DND-41 (cell line): ENCODE data around the gene LLGL2.
"Not testable (repeated sequence)": the region's sequence is repeated elsewhere in the genome, so short reads cannot be mapped to it uniquely, and the experiment has no call there.

ENCODE experiments used
- ATAC-seq: fragments of 200-7000 bp; cut with Tn5 transposase; 3 replicates; pipeline ENCODE4 v1.9.1; 2021; ENCODE audit warnings: low read depth; ENCODE audit not compliant: insufficient read depth
- DNase-seq: peaks from one replicate; pipeline ENCODE4 v3.0.0-alpha.2; 2020
- H2AFZ ChIP-seq: 2 replicates; pipeline ENCODE4 v1.6.0; 2012; ENCODE audit warnings: low read depth, low read length
- H3K27ac ChIP-seq: 2 replicates; pipeline ENCODE4 v1.5.1; 2012; ENCODE audit warnings: low read length, inconsistent platforms
- H3K27me3 ChIP-seq: fragments of 200-600 bp; sonication (generic); 2 replicates; pipeline ENCODE4 v1.6.0; 2012; ENCODE audit warnings: low read length, mild to moderate bottlenecking, inconsistent platforms; ENCODE audit not compliant: insufficient read depth, poor library complexity
- H3K36me3 ChIP-seq: 2 replicates; pipeline ENCODE4 v1.5.1; 2012; ENCODE audit warnings: low read length, inconsistent platforms; ENCODE audit not compliant: insufficient read depth
- H3K4me1 ChIP-seq: 2 replicates; pipeline ENCODE4 v1.5.1; 2012; ENCODE audit warnings: mild to moderate bottlenecking, low read length; ENCODE audit not compliant: insufficient read depth
- H3K4me2 ChIP-seq: 2 replicates; pipeline ENCODE4 v1.6.0; 2012; ENCODE audit warnings: mild to moderate bottlenecking, moderate library complexity, low read length, inconsistent platforms; ENCODE audit not compliant: insufficient read depth
- H3K4me3 ChIP-seq, 2 experiments: fragments of 200-600 bp in 1 of 2; shearing (Covaris generic) in 1 of 2; 2 replicates each; pipeline ENCODE4 v1.5.1; 2012 to 2016; ENCODE audit warnings: inconsistent platforms in 2 of 2, low read length in 2 of 2, mild to moderate bottlenecking in 2 of 2, low read depth in 1 of 2, moderate library complexity in 1 of 2
- H3K79me2 ChIP-seq: 2 replicates; pipeline ENCODE4 v1.6.0; 2012; ENCODE audit warnings: low read length, inconsistent platforms; ENCODE audit not compliant: insufficient read depth
- H3K9ac ChIP-seq: 2 replicates; pipeline ENCODE4 v1.6.0; 2012; ENCODE audit warnings: low read depth, mild to moderate bottlenecking, inconsistent platforms, low read length, moderate library complexity
- H3K9me3 ChIP-seq: 2 replicates; pipeline ENCODE4 v1.5.1; 2012; ENCODE audit warnings: low read length, moderate library complexity, mild to moderate bottlenecking, inconsistent platforms; ENCODE audit not compliant: insufficient read depth, severe bottlenecking
- H4K20me1 ChIP-seq: 2 replicates; pipeline ENCODE4 v1.6.0; 2012; ENCODE audit warnings: low read length; ENCODE audit not compliant: insufficient read depth
- EZH2 ChIP-seq: IDR thresholded peaks from 3 replicates; pipeline ENCODE4 v1.6.1; 2012; ENCODE audit warnings: borderline replicate concordance, low read depth, mild to moderate bottlenecking, moderate library complexity, low read length, inconsistent platforms; ENCODE audit not compliant: severe bottlenecking
- TF ChIP-seq, protein P1 (sequence below): IDR thresholded peaks from 2 replicates; pipeline ENCODE4 v1.5.1; 2012; ENCODE audit warnings: borderline replicate concordance, low read length, moderate library complexity, mild to moderate bottlenecking; ENCODE audit not compliant: poor library complexity, severe bottlenecking; ENCODE audit errors: extremely low read depth

LLGL2 gene

GRCh38 chr17:75574404-75575036 is 49.0 kb downstream of the LLGL2 start:
- Histone ChIP-seq H3K79me2 (no peaks in the 10 kb centered on the region), H3K36me3 (no peaks in the 10 kb centered on the region), H4K20me1 (no peaks in the 10 kb centered on the region), H3K9me3 (no peaks in the 10 kb centered on the region), H3K4me3 (no peak overlapping the region), H3K27ac (no peak overlapping the region), H2AFZ (no peak overlapping the region), H3K4me1 (no peaks in the 10 kb centered on the region), H3K9ac (no peak overlapping the region), H3K27me3 (no peaks in the 10 kb centered on the region), H3K4me2 (no peak overlapping the region)
- DNase-seq, result no peak
- no peak for ATAC-seq
- no peak for TF ChIP-seq EZH2
- TF ChIP-seq, protein P1, sequence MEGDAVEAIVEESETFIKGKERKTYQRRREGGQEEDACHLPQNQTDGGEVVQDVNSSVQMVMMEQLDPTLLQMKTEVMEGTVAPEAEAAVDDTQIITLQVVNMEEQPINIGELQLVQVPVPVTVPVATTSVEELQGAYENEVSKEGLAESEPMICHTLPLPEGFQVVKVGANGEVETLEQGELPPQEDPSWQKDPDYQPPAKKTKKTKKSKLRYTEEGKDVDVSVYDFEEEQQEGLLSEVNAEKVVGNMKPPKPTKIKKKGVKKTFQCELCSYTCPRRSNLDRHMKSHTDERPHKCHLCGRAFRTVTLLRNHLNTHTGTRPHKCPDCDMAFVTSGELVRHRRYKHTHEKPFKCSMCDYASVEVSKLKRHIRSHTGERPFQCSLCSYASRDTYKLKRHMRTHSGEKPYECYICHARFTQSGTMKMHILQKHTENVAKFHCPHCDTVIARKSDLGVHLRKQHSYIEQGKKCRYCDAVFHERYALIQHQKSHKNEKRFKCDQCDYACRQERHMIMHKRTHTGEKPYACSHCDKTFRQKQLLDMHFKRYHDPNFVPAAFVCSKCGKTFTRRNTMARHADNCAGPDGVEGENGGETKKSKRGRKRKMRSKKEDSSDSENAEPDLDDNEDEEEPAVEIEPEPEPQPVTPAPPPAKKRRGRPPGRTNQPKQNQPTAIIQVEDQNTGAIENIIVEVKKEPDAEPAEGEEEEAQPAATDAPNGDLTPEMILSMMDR, result no peak

DNA sequence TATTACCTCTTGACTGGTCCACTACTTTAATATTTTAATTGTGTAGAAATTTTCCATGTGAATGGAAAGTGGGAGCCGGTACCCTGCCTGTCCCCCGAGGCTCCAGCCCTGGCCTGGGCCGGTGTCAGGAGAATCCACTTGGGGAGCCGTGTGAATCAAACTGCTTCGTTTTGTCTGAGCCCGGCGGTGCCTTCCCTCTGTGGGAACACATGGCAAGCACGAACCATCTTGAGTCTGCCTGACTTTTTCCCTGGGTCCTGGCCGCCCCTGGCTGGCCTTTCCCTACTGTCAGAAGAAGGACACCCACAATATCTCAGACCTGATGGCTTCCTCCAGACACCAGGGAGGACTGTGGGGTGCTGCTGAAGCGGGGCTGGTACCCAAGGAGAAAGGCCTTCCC is 49.7 kb downstream of the LLGL2 start:
- Histone ChIP-seq H3K9ac (no peak overlapping the region), H3K27me3 (no peaks in the 10 kb centered on the region), H3K79me2 (no peaks in the 10 kb centered on the region), H3K4me3 (no peak overlapping the region), H4K20me1 (no peaks in the 10 kb centered on the region), H3K27ac (no peak overlapping the region), H3K9me3 (no peaks in the 10 kb centered on the region), H3K4me1 (no peaks in the 10 kb centered on the region), H2AFZ (no peak overlapping the region), H3K4me2 (no peak overlapping the region), H3K36me3 (no peaks in the 10 kb centered on the region)
- DNase-seq (no peak), ATAC-seq (no peak)
- TF ChIP-seq EZH2, result no peak
- TF ChIP-seq, protein P1, result no peak

- DNase-seq (no peak), ATAC-seq (no peak)
- H3K9ac ChIP-seq, result no peak overlapping the region
- no peaks in the 10 kb centered on the region for H3K79me2 ChIP-seq
- no peak overlapping the region for H2AFZ ChIP-seq
- H3K36me3 ChIP-seq, result no peaks in the 10 kb centered on the region
- no peak for TF ChIP-seq EZH2
- TF ChIP-seq, protein P1, result no peak
- H3K4me2 ChIP-seq, result no peak overlapping the region
- H3K4me1 ChIP-seq, result no peaks in the 10 kb centered on the region
- H3K27me3 ChIP-seq, result no peaks in the 10 kb centered on the region
- no peak overlapping the region for H3K4me3 ChIP-seq
- H3K27ac ChIP-seq, result no peak overlapping the region
- no peaks in the 10 kb centered on the region for H3K9me3 ChIP-seq
- no peaks in the 10 kb centered on the region for H4K20me1 ChIP-seq
These were observed 50.2 kb downstream of the LLGL2 start for GRCh38 chr17:75575728-75576127.

DNA sequence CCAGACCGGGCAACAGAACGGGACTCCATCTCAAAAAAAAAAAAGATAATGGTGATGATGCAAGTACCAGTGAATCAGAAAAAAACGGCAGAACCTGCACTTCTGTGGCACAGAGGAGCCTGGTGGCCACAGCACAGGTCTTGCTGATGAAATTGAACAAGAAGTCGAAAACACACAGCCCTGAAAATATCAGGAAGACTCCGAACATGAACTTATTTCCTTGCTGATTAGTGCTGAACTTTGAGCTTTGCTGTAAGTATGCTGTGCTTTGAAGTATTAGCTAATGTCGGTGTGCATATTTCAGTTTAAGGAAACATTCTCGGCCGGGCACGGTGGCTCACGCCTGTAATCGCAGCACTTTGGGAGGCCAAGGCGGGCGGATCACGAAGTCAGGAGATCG is 51.2 kb downstream of the LLGL2 start:
- Histone ChIP-seq H3K4me2 (no peak overlapping the region), H3K4me1 (peaks cover 4% of the 10 kb centered on the region), H4K20me1 (no peaks in the 10 kb centered on the region), H3K27ac (no peak overlapping the region), H3K4me3 (no peak overlapping the region), H3K9ac (no peak overlapping the region), H2AFZ (no peak overlapping the region), H3K27me3 (no peaks in the 10 kb centered on the region), H3K36me3 (no peaks in the 10 kb centered on the region), H3K79me2 (no peaks in the 10 kb centered on the region), H3K9me3 (no peaks in the 10 kb centered on the region)
- DNase-seq, result no peak
- TF ChIP-seq EZH2, result no peak
- TF ChIP-seq, protein P1, result no peak
- ATAC-seq, result no peak

GRCh38 chr17:75581121-75581725 is 55.7 kb downstream of the LLGL2 start:
- Histone ChIP-seq H3K4me2 (peak overlapping the region; percentile 50; the same call in 1 of the 2 replicates), H3K4me3 (peak overlapping the region in 1 of 2 experiments; percentile 23; a peak in 2 of 4 replicates), H2AFZ (peak overlapping the region; percentile 42), H3K9ac (peak overlapping the region; percentile 17; the same call in 1 of the 2 replicates)
- H3K9me3 ChIP-seq, H3K79me2 ChIP-seq, H3K4me1 ChIP-seq, H3K27me3 ChIP-seq, H3K36me3 ChIP-seq, H4K20me1 ChIP-seq, H3K27ac ChIP-seq: not testable (repeated sequence)
- peak; percentile 54 for DNase-seq
- ATAC-seq, result peak; percentile 35; the same call in 1 of the 3 replicates
